ENCODE data around the gene ADCK2.
A peak's percentile ranks its signal among the peaks of the same experiment; 100 is the strongest.

DNA sequence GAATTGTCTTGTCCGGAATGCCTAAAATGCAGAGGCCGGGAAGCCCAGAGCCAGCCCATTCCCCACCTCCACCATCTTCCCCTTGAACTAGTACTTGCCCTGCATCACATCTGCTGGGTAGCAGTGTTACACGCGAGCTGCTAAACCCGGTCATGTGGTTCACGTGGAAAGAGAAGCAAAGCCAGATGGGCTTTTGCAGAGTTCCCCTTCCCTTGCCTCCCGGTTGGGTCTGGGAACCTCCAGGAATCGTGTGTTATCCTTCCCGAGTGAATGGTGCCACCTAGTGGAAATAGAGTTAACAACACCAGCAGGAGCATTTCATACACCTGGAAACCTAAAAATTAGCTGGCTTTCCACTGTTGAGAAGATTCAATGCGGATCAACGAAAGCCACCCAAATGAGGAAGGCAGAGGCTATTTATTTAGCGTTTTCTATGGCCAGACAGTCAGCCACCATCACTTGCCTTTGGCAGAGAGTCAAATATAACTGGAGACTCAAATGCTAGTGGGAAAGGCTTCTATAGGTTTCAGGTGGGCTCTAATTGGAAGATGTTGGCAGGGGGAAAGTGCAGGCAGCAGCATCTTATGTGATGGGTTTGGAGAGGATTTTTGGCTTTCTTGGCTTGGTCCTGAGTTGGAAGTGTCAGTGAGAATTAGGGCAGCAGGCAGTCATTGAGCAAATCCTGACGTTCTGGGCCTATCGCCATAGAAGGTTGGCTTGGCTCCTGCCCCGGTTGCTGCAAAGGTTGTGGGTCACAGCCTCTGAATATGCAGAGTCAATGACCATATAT lies 19.2 kb upstream of the ADCK2 start:
- TF ChIP-seq, protein P1, sequence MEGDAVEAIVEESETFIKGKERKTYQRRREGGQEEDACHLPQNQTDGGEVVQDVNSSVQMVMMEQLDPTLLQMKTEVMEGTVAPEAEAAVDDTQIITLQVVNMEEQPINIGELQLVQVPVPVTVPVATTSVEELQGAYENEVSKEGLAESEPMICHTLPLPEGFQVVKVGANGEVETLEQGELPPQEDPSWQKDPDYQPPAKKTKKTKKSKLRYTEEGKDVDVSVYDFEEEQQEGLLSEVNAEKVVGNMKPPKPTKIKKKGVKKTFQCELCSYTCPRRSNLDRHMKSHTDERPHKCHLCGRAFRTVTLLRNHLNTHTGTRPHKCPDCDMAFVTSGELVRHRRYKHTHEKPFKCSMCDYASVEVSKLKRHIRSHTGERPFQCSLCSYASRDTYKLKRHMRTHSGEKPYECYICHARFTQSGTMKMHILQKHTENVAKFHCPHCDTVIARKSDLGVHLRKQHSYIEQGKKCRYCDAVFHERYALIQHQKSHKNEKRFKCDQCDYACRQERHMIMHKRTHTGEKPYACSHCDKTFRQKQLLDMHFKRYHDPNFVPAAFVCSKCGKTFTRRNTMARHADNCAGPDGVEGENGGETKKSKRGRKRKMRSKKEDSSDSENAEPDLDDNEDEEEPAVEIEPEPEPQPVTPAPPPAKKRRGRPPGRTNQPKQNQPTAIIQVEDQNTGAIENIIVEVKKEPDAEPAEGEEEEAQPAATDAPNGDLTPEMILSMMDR (IDR thresholded peaks at IDR 0.05; ENCODE audit: low read depth, low read length): peak; percentile 96
- TF ChIP-seq EZH2phosphoT487 (IDR thresholded peaks at IDR 0.05; ENCODE audit: low read depth): no peak

All from OCI-LY3 (cell line).